Ovary (tissue), 9 donors: ENCODE measurements around the gene AGBL5. TPM values are rescaled to one million over a fixed set of nuclear protein-coding genes. Genes with fewer than 3 reads are reported as not detected.

Source experiments
- DNase-seq, 5 donors: peaks; one replicate each; pipeline ENCODE4 v3.0.0-alpha.2; 2019 to 2020
- H3K27ac ChIP-seq, 2 donors: fragments of 200-600 bp; one replicate each; pipeline versions ENCODE4 v1.5.1 to v1.8.0; 2019 to 2022
- H3K27me3 ChIP-seq: fragments of 200-600 bp; one replicate; pipeline ENCODE4 v1.8.0; 2022
- H3K36me3 ChIP-seq: fragments of 200-600 bp; sonication (generic); one replicate; pipeline ENCODE4 v1.5.1; 2019
- H3K4me1 ChIP-seq: one replicate; pipeline ENCODE4 v1.8.1; 2013; ENCODE audit warnings: mild to moderate bottlenecking, moderate library complexity; ENCODE audit not compliant: insufficient read depth
- H3K4me3 ChIP-seq: fragments of 200-600 bp; sonication (generic); one replicate; pipeline ENCODE4 v1.5.1; 2017
- H3K9me3 ChIP-seq, 2 donors: fragments of 200-600 bp in 1 of 2; sonication (generic) in 1 of 2; one replicate each; pipeline versions ENCODE4 v1.5.1 to v1.8.1; 2013 to 2019; ENCODE audit warnings: mild to moderate bottlenecking in 1 of 2, moderate library complexity in 1 of 2
- EP300 ChIP-seq: sonication (generic); formaldehyde crosslinking; IDR thresholded peaks from one replicate; pipeline ENCODE4 v1.6.1; 2017; ENCODE audit warnings: antibody characterized with exemption
- POLR2A ChIP-seq: fragments of 450-650 bp; IDR thresholded peaks from one replicate; pipeline ENCODE4 v1.6.1; 2017; ENCODE audit warnings: antibody characterized with exemption, mild to moderate bottlenecking, moderate library complexity
- WGBS, 3 donors: extraction: QIAGEN DNeasy Blood & Tissue Kit in 1 of 3; methylation state at CpG; one replicate each; pipeline versions ENCODE4 v1.1.5 to v1.1.7; 2013 to 2017; 5-methylcytosine and 5-hydroxymethylcytosine counted together
- intact Hi-C, 4 donors: fragments of 100-400 bp; cut with DNase I; formaldehyde crosslinking; loops; one replicate each; pipeline versions ENCODE4 v1.11.0 to v1.15.1; 2022 to 2023
- polyA plus RNA-seq, 2 donors: library from polyadenylated mRNA; stranded (reverse); fragments of 200-250 nt in 1 of 2; fragments of 350-450 nt in 1 of 2; fragmentation: Illumina TruSeq in 1 of 2; extraction: RNeasy Lipid Tissue Mini Kit (QIAGEN cat#74804) in 1 of 2; gene quantifications; one replicate each; pipeline ENCODE4 v1.2.3, GENCODE V29; 2013 to 2014
- total RNA-seq, 7 donors: library from RNA; depleted of rRNA in 2 of 7; stranded (reverse); fragments of >200 nt in 2 of 7; fragmentation: NEBNext Ultra II Directional in 3 of 7; extraction: Animal tissue kit (Norgen Biotek cat#: 25700) in 3 of 7; gene quantifications; one replicate each; pipeline versions ENCODE4 v1.1.0 to v1.2.4, GENCODE V29; 2016 to 2023
- TF ChIP-seq, protein P1 (sequence below), 3 donors: fragments of 450-650 bp in 2 of 3; fragments of 200-600 bp in 1 of 3; IDR thresholded peaks; one replicate each; pipeline versions ENCODE4 v1.5.1 to v1.8.0; 2016 to 2022; ENCODE audit warnings: antibody characterized with exemption in 3 of 3, mild to moderate bottlenecking in 1 of 3
- donor health status: DM: no; HTN: no; CAD: no; lungs with moderate emphysema.
- donor health status: DM: no; HTN: no; CAD: no.
- donor health status: Bipolar disorder and iron deficiency.
- donor health status: DM: yes; HTN: yes; CAD: no.
- donor health status: DM: no; HTN: no; CAD: no.
- donor health status: DM: yes; HTN: yes; CAD: no.

Gene AGBL5
- total and polyA plus RNA-seq, 9 donors, result 11.7 to 26.9 (median 23.9) TPM

GRCh38 chr2:27042159-27042661, 9.3 kb upstream of the AGBL5 start:
- Histone ChIP-seq H3K4me1 (no peaks in the 10 kb centered on the region), H3K36me3 (no peaks in the 10 kb centered on the region), H3K27me3 (no peaks in the 10 kb centered on the region), H3K4me3 (no peak overlapping the region), H3K27ac (no peak overlapping the region), H3K9me3 (no peaks in the 10 kb centered on the region)
- TF ChIP-seq POLR2A (no peak), EP300 (no peak)
- TF ChIP-seq, protein P1, sequence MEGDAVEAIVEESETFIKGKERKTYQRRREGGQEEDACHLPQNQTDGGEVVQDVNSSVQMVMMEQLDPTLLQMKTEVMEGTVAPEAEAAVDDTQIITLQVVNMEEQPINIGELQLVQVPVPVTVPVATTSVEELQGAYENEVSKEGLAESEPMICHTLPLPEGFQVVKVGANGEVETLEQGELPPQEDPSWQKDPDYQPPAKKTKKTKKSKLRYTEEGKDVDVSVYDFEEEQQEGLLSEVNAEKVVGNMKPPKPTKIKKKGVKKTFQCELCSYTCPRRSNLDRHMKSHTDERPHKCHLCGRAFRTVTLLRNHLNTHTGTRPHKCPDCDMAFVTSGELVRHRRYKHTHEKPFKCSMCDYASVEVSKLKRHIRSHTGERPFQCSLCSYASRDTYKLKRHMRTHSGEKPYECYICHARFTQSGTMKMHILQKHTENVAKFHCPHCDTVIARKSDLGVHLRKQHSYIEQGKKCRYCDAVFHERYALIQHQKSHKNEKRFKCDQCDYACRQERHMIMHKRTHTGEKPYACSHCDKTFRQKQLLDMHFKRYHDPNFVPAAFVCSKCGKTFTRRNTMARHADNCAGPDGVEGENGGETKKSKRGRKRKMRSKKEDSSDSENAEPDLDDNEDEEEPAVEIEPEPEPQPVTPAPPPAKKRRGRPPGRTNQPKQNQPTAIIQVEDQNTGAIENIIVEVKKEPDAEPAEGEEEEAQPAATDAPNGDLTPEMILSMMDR (IDR thresholded peaks at IDR 0.05), result no peak
- 63 to 74% (median 72%) methylated on average over 10 of the region's 10 CpGs for WGBS, 3 donors
- intact Hi-C loops, result loop anchor here in 1 of 4 donors (5.0 kb wide), 1 partner anchor 45 kb away; the partner anchor contains the start of gene KHK
- DNase-seq, result no peak

- 66 to 73% (median 70%) methylated on average over 7 of the region's 7 CpGs for WGBS, 3 donors
- Histone ChIP-seq H3K4me1 (no peaks in the 10 kb centered on the region), H3K4me3 (no peak overlapping the region), H3K36me3 (no peaks in the 10 kb centered on the region), H3K9me3 (no peaks in the 10 kb centered on the region), H3K27me3 (no peaks in the 10 kb centered on the region), H3K27ac (no peak overlapping the region)
- DNase-seq, result no peak
- TF ChIP-seq POLR2A, result no peak
- intact Hi-C loops, result loop anchor here in 1 of 4 donors (5.0 kb wide), 1 partner anchor 44 kb away; the partner anchor contains the start of gene KHK
Observed at GRCh38 chr2:27042985-27043634, 8.4 kb upstream of the AGBL5 start.

- no peak for TF ChIP-seq EP300
- TF ChIP-seq, protein P1 (IDR thresholded peaks at IDR 0.05), result no peak
- TF ChIP-seq POLR2A, result no peak
- H3K9me3 ChIP-seq, result no peaks in the 10 kb centered on the region
- peak; percentile 43 to 73 (median 67) for DNase-seq
- H3K27me3 ChIP-seq, result no peaks in the 10 kb centered on the region
- intact Hi-C loops, result loop anchor here in 2 of 4 donors (5.0 kb wide), 1 partner anchor 38 kb away; the partner anchor contains the start of gene KHK (in 2 of the 2)
- no peaks in the 10 kb centered on the region for H3K36me3 ChIP-seq
- H3K4me1 ChIP-seq, result peaks cover 5% of the 10 kb centered on the region
- peak overlapping the region; percentile 93 for H3K4me3 ChIP-seq
- WGBS, 3 donors, result 7 to 9% (median 8%) methylated on average over 52 of the region's 52 CpGs
- peak overlapping the region; percentile 74 to 87 for H3K27ac ChIP-seq
Observed at GRCh38 chr2:27049422-27050280, 1.8 kb upstream of the AGBL5 start.

GRCh38 chr2:27050281-27050995, 1.0 kb upstream of the AGBL5 start:
- intact Hi-C loops, result loop anchor here in 2 of 4 donors (5.0 kb wide), 1 partner anchor 37 kb away; the partner anchor contains the start of gene KHK (in 2 of the 2)
- H3K9me3 ChIP-seq, result no peaks in the 10 kb centered on the region
- 0% methylated on average over 48 of the region's 48 CpGs for WGBS, 3 donors
- peak overlapping the region; percentile 93 for H3K4me3 ChIP-seq
- peaks cover 5% of the 10 kb centered on the region for H3K4me1 ChIP-seq
- peak; percentile 90 to 95 (median 94) for DNase-seq
- TF ChIP-seq, protein P1 (IDR thresholded peaks at IDR 0.05), result peak in 2 of 3 donors; percentile 66 to 82
- TF ChIP-seq POLR2A, result no peak
- TF ChIP-seq EP300, result no peak
- peak overlapping the region; percentile 74 to 87 for H3K27ac ChIP-seq
- H3K36me3 ChIP-seq, result no peaks in the 10 kb centered on the region
- H3K27me3 ChIP-seq, result no peaks in the 10 kb centered on the region
